ENCODE measurements around the gene NFATC2.

Gene NFATC2

DNA sequence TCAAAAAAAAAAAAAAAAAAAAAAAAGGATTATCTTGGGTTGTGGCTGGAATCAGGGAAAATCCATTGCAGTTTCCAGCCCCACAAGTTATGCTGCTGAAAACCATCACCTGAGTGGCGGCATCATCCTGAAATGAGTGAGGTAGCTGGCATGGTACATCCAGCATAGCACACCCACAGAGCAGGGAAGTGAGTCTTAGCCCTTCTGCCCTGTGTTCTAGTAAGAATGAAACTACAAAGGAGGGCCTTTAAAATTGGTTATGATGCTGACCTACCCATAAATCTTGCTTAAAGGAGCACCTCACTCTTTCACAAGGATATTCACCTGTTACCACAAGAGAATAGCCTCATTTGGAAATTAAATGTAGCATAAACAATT is 119.2 kb downstream of the NFATC2 start:
- ATAC-seq (ENCODE audit: low read depth) = no peak
- Histone ChIP-seq H3K36me3 (ENCODE audit: low read depth) (no peaks in the 10 kb centered on the region), H3K9me3 (ENCODE audit: severe bottlenecking) (no peaks in the 10 kb centered on the region), H3K27ac (ENCODE audit: poor library complexity, severe bottlenecking) (no peak overlapping the region), H3K27me3 (ENCODE audit: insufficient read depth, poor library complexity, severe bottlenecking) (no peaks in the 10 kb centered on the region), H3K4me3 (ENCODE audit: severe bottlenecking) (no peak overlapping the region), H3K4me1 (ENCODE audit: insufficient read depth, poor library complexity, severe bottlenecking) (peaks cover 4% of the 10 kb centered on the region)
- DNase-seq (ENCODE audit: low spot score) = peak; percentile 45
- TF ChIP-seq, protein P1, sequence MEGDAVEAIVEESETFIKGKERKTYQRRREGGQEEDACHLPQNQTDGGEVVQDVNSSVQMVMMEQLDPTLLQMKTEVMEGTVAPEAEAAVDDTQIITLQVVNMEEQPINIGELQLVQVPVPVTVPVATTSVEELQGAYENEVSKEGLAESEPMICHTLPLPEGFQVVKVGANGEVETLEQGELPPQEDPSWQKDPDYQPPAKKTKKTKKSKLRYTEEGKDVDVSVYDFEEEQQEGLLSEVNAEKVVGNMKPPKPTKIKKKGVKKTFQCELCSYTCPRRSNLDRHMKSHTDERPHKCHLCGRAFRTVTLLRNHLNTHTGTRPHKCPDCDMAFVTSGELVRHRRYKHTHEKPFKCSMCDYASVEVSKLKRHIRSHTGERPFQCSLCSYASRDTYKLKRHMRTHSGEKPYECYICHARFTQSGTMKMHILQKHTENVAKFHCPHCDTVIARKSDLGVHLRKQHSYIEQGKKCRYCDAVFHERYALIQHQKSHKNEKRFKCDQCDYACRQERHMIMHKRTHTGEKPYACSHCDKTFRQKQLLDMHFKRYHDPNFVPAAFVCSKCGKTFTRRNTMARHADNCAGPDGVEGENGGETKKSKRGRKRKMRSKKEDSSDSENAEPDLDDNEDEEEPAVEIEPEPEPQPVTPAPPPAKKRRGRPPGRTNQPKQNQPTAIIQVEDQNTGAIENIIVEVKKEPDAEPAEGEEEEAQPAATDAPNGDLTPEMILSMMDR (IDR thresholded peaks at IDR 0.05; ENCODE audit: poor library complexity, severe bottlenecking) = no peak

DNA sequence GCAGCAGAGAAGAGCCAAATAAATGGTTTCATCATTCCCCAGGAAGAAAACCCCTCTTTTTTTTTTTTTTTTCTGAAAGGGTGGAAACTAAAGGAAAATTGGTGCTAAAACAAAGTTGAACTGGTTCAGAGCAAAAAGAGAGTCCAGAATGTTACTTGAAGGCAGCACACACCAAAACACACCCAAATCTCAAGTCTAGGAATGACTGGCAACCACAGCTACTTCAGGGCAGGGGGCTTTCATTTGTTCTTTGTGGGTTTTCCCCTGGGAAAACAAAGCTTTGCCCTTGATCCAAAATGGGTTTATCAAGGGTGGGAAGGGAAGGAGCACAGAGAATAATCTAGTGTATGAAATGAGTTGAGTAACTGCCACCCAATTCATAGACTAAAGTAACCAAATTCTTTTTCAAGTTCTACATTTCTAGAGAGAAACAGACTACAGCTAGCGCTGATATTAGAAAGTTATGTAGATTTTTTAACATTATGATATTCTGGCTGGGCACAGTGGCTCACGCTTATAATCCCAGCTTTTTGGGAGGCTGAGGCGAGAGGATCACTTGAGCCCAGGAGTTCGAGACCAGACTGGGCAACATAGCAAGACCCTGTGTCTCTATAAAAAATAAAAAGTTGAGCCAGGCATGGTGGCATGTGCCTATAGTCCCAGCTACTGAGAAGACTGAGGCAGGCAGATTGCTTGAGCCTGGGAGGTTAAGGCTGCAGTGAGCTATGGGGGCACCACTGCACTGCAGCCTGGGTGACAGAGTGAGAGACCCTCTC is 119.8 kb downstream of the NFATC2 start:
- ATAC-seq (ENCODE audit: low read depth) (no peak), DNase-seq (ENCODE audit: low spot score) (peak; percentile 23)
- Histone ChIP-seq H3K9me3 (ENCODE audit: severe bottlenecking) (no peaks in the 10 kb centered on the region), H3K36me3 (ENCODE audit: low read depth) (no peaks in the 10 kb centered on the region), H3K27me3 (ENCODE audit: insufficient read depth, poor library complexity, severe bottlenecking) (no peaks in the 10 kb centered on the region), H3K27ac (ENCODE audit: poor library complexity, severe bottlenecking) (no peak overlapping the region), H3K4me1 (ENCODE audit: insufficient read depth, poor library complexity, severe bottlenecking) (peaks cover 4% of the 10 kb centered on the region), H3K4me3 (ENCODE audit: severe bottlenecking) (no peak overlapping the region)
- TF ChIP-seq, protein P1 (IDR thresholded peaks at IDR 0.05; ENCODE audit: poor library complexity, severe bottlenecking) = no peak

DNA sequence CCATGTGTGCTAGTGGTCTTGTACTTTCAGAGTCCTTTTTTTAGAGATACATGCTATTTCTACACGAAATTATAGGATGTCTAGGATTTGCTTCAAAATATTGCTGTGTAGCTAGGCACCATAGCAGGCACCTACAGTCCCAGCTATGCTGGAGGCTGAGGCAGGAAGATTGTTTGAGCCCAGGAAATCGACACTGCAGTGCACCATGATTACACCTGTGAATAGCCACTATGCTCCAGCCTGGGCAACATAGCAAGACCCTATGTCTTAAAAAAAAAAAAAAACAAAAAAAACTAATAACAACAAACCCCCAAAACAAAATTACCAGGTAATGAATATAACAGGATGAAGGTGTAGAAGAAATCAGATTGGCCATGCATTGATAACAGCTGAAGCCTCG is 121.7 kb downstream of the NFATC2 start:
- peaks cover 4% of the 10 kb centered on the region for H3K4me1 ChIP-seq (ENCODE audit: insufficient read depth, poor library complexity, severe bottlenecking)
- H3K9me3 ChIP-seq (ENCODE audit: severe bottlenecking) = no peaks in the 10 kb centered on the region
- DNase-seq (ENCODE audit: low spot score) (no peak), ATAC-seq (ENCODE audit: low read depth) (no peak)
- H3K27ac ChIP-seq (ENCODE audit: poor library complexity, severe bottlenecking) = no peak overlapping the region
- no peak overlapping the region for H3K4me3 ChIP-seq (ENCODE audit: severe bottlenecking)
- TF ChIP-seq, protein P1 (IDR thresholded peaks at IDR 0.05; ENCODE audit: poor library complexity, severe bottlenecking) = no peak
- H3K27me3 ChIP-seq (ENCODE audit: insufficient read depth, poor library complexity, severe bottlenecking) = no peaks in the 10 kb centered on the region
- H3K36me3 ChIP-seq (ENCODE audit: low read depth) = no peaks in the 10 kb centered on the region

DNA sequence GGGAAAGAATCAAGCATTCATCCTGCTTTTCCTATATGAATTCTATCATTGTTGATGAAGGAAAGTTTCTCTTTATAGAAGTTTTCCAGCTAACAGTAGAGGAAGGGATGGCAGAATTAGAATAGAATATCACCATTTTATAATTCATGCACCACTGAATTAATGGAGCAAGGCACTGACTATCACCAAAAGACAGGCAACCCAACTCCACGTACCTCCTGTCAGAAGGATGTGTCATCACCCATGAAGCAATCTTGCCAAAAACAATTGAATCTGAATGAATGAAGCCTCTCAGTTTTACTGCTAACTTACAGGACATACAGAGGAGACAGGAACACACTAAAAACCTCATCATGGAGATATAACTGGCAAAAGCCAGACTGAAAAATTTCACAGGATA is 122.4 kb downstream of the NFATC2 start:
- Histone ChIP-seq H3K9me3 (ENCODE audit: severe bottlenecking) (no peaks in the 10 kb centered on the region), H3K36me3 (ENCODE audit: low read depth) (no peaks in the 10 kb centered on the region), H3K27me3 (ENCODE audit: insufficient read depth, poor library complexity, severe bottlenecking) (no peaks in the 10 kb centered on the region), H3K4me3 (ENCODE audit: severe bottlenecking) (no peak overlapping the region), H3K4me1 (ENCODE audit: insufficient read depth, poor library complexity, severe bottlenecking) (peaks cover 4% of the 10 kb centered on the region), H3K27ac (ENCODE audit: poor library complexity, severe bottlenecking) (no peak overlapping the region)
- peak; percentile 77 for ATAC-seq (ENCODE audit: low read depth)
- TF ChIP-seq, protein P1 (IDR thresholded peaks at IDR 0.05; ENCODE audit: poor library complexity, severe bottlenecking) = no peak
- no peak for DNase-seq (ENCODE audit: low spot score)

DNA sequence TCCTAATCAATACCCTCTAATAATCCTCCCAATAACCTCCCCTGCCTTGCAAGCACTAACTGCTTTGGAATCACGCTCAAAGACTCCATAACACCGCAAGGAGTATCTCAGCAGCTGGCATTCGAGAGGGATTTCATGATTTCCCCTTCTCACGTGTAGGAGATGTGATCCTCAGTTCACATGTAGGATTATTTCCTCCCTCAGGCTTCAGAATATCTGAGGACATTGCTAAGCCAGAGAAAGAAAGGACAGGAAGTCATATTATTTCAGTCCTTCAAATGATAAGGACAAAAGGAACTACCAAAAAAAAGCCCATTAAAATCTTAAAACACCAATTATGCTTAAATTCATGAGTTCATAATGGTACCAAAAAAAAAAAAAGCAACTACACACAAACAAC is 122.9 kb downstream of the NFATC2 start:
- ATAC-seq (ENCODE audit: low read depth) (no peak), DNase-seq (ENCODE audit: low spot score) (no peak)
- no peaks in the 10 kb centered on the region for H3K36me3 ChIP-seq (ENCODE audit: low read depth)
- TF ChIP-seq, protein P1 (IDR thresholded peaks at IDR 0.05; ENCODE audit: poor library complexity, severe bottlenecking) = no peak
- no peak overlapping the region for H3K4me3 ChIP-seq (ENCODE audit: severe bottlenecking)
- no peaks in the 10 kb centered on the region for H3K9me3 ChIP-seq (ENCODE audit: severe bottlenecking)
- H3K27ac ChIP-seq (ENCODE audit: poor library complexity, severe bottlenecking) = no peak overlapping the region
- no peaks in the 10 kb centered on the region for H3K27me3 ChIP-seq (ENCODE audit: insufficient read depth, poor library complexity, severe bottlenecking)
- peaks cover 4% of the 10 kb centered on the region for H3K4me1 ChIP-seq (ENCODE audit: insufficient read depth, poor library complexity, severe bottlenecking)

Measured in RWPE2 (cell line).